ENCODE results near the gene NUP153. TPM values are rescaled to one million over a fixed set of nuclear protein-coding genes. Genes with fewer than 3 reads are reported as not detected.

The NUP153 gene
- polyA plus RNA-seq, 4 donors, result 7.6 to 31.6 (median 8.6) TPM

- no peaks in the 10 kb centered on the region for H3K4me1 ChIP-seq (ENCODE audit: control insufficient read depth in 3 of 3, insufficient read depth in 2 of 3, low read depth in 1 of 3, low read length in 2 of 3)
- H3K27ac ChIP-seq (ENCODE audit: low read depth in 1 of 3, low read length in 2 of 3), result no peak overlapping the region
- WGBS, 3 donors, result 95 to 96% (median 96%) methylated on average over 1 of the region's 1 CpG
- no peak for DNase-seq
- H3K9me3 ChIP-seq (ENCODE audit: control insufficient read depth in 2 of 2, insufficient read depth in 1 of 2, low read depth in 1 of 2, low read length in 1 of 2), result no peaks in the 10 kb centered on the region
- peaks cover 0 to 21% (median 8%) of the 10 kb centered on the region in 3 donors for H3K36me3 ChIP-seq (ENCODE audit: control insufficient read depth in 3 of 3, insufficient read depth in 2 of 3, low read depth in 1 of 3, low read length in 3 of 3)
- FAIRE-seq, result no peak
- no peaks in the 10 kb centered on the region for H3K27me3 ChIP-seq (ENCODE audit: control insufficient read depth in 3 of 3, insufficient read depth in 3 of 3, low read length in 3 of 3)
- no peak overlapping the region for H3K4me3 ChIP-seq (ENCODE audit: low read depth in 1 of 3, low read length in 3 of 3)
These were observed 22.6 kb downstream of the NUP153 start for GRCh38 chr6:17684134-17684533.

DNA sequence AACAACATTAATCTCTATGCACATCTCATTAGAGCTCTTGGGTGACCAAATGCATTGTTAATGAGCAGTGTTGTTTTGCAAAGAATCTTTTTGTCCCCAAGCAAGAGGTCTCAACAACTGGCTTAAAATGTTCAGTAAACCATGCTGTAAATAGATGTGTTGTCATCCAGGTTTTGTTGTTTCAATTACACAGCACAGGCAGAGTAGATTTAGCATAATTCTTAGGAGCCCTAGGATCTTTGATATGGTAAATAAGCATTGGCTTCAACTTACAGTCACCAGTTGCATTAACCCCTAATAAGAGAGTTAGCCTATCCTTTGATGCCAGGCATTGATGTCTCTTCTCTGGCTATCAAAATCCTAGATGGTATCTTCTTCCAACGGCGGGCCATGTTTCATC lies 23.3 kb downstream of the NUP153 start:
- Histone ChIP-seq H3K27me3 (ENCODE audit: control insufficient read depth in 3 of 3, insufficient read depth in 3 of 3, low read length in 3 of 3) (no peaks in the 10 kb centered on the region), H3K27ac (ENCODE audit: low read depth in 1 of 3, low read length in 2 of 3) (no peak overlapping the region), H3K9me3 (ENCODE audit: control insufficient read depth in 2 of 2, insufficient read depth in 1 of 2, low read depth in 1 of 2, low read length in 1 of 2) (no peaks in the 10 kb centered on the region), H3K4me1 (ENCODE audit: control insufficient read depth in 3 of 3, insufficient read depth in 2 of 3, low read depth in 1 of 3, low read length in 2 of 3) (no peaks in the 10 kb centered on the region), H3K4me3 (ENCODE audit: low read depth in 1 of 3, low read length in 3 of 3) (no peak overlapping the region), H3K36me3 (ENCODE audit: control insufficient read depth in 3 of 3, insufficient read depth in 2 of 3, low read depth in 1 of 3, low read length in 3 of 3) (peaks cover 0 to 21% (median 8%) of the 10 kb centered on the region in 3 donors)
- DNase-seq (no peak), FAIRE-seq (no peak)
- WGBS, 3 donors, result 93 to 96% (median 96%) methylated on average over 2 of the region's 2 CpGs

GRCh38 chr6:17679726-17680125 lies 27.0 kb downstream of the NUP153 start:
- no peaks in the 10 kb centered on the region for H3K9me3 ChIP-seq (ENCODE audit: control insufficient read depth in 2 of 2, insufficient read depth in 1 of 2, low read depth in 1 of 2, low read length in 1 of 2)
- WGBS, 3 donors, result 89 to 90% (median 89%) methylated on average over 8 of the region's 8 CpGs
- peaks cover 0 to 3% (median 0%) of the 10 kb centered on the region in 3 donors for H3K4me1 ChIP-seq (ENCODE audit: control insufficient read depth in 3 of 3, insufficient read depth in 2 of 3, low read depth in 1 of 3, low read length in 2 of 3)
- DNase-seq, result no peak
- no peaks in the 10 kb centered on the region for H3K27me3 ChIP-seq (ENCODE audit: control insufficient read depth in 3 of 3, insufficient read depth in 3 of 3, low read length in 3 of 3)
- H3K36me3 ChIP-seq (ENCODE audit: control insufficient read depth in 3 of 3, insufficient read depth in 2 of 3, low read depth in 1 of 3, low read length in 3 of 3), result peaks cover 4 to 11% (median 6%) of the 10 kb centered on the region in 3 donors
- H3K4me3 ChIP-seq (ENCODE audit: low read depth in 1 of 3, low read length in 3 of 3), result no peak overlapping the region
- no peak overlapping the region for H3K27ac ChIP-seq (ENCODE audit: low read depth in 1 of 3, low read length in 2 of 3)
- FAIRE-seq, result no peak

- peaks cover 0 to 3% of the 10 kb centered on the region in 2 donors for H3K9me3 ChIP-seq (ENCODE audit: control insufficient read depth in 2 of 2, insufficient read depth in 1 of 2, low read depth in 1 of 2, low read length in 1 of 2)
- H3K27me3 ChIP-seq (ENCODE audit: control insufficient read depth in 3 of 3, insufficient read depth in 3 of 3, low read length in 3 of 3), result no peaks in the 10 kb centered on the region
- FAIRE-seq (no peak), DNase-seq (no peak)
- H3K36me3 ChIP-seq (ENCODE audit: control insufficient read depth in 3 of 3, insufficient read depth in 2 of 3, low read depth in 1 of 3, low read length in 3 of 3), result peaks cover 4 to 19% (median 14%) of the 10 kb centered on the region in 3 donors
- peaks cover 0 to 3% (median 0%) of the 10 kb centered on the region in 3 donors for H3K4me1 ChIP-seq (ENCODE audit: control insufficient read depth in 3 of 3, insufficient read depth in 2 of 3, low read depth in 1 of 3, low read length in 2 of 3)
- H3K4me3 ChIP-seq (ENCODE audit: low read depth in 1 of 3, low read length in 3 of 3), result no peak overlapping the region
- 94 to 97% (median 95%) methylated on average over 5 of the region's 5 CpGs for WGBS, 3 donors
- no peak overlapping the region for H3K27ac ChIP-seq (ENCODE audit: low read depth in 1 of 3, low read length in 2 of 3)
These were observed 29.1 kb downstream of the NUP153 start for GRCh38 chr6:17677602-17678001.

- WGBS, 3 donors, result 82 to 91% (median 88%) methylated on average over 4 of the region's 4 CpGs
- H3K4me1 ChIP-seq (ENCODE audit: control insufficient read depth in 3 of 3, insufficient read depth in 2 of 3, low read depth in 1 of 3, low read length in 2 of 3), result peaks cover 0 to 3% (median 0%) of the 10 kb centered on the region in 3 donors
- FAIRE-seq, result no peak
These were observed 33.0 kb downstream of the NUP153 start for GRCh38 chr6:17673543-17674254.

DNA sequence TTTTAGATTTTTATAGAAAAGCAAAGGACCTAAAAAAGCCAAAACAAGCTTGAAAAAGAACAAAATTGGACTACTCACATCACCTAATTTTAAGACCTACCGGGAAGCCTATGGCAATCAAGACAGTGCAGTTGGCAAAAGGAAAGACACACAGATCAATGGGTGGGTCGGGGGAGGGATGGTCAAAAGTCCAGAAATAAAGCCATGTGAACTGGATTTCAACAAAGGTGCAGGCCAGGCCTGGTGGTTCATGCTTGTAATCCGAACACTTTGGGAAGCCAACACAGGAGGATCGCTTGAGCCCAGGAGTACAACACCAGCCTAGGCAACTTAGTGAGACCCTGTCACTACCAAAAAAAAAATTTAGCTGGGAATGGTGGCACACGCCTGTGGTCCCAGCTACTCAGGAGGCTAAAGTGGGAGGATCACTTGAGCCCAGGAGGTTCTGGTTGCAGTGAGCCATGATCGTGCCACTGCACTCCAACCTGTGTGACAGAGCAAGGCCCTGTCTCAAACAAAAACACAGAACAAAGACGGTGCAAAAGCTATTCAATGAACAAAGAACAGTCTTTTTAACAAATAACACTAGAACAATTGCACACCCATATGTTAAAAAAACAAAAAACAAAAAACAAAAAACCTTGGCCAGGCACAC lies 34.5 kb downstream of the NUP153 start:
- whole genome bisulfite sequencing, 3 donors, result 98 to 99% (median 98%) methylated on average over 7 of the region's 7 CpGs
- H3K36me3 ChIP-seq (ENCODE audit: control insufficient read depth in 3 of 3, insufficient read depth in 2 of 3, low read depth in 1 of 3, low read length in 3 of 3), result peaks cover 7 to 41% (median 25%) of the 10 kb centered on the region in 3 donors
- H3K4me3 ChIP-seq (ENCODE audit: low read depth in 1 of 3, low read length in 3 of 3), result no peak overlapping the region
- no peak overlapping the region for H3K27ac ChIP-seq (ENCODE audit: low read depth in 1 of 3, low read length in 2 of 3)
- H3K27me3 ChIP-seq (ENCODE audit: control insufficient read depth in 3 of 3, insufficient read depth in 3 of 3, low read length in 3 of 3), result no peaks in the 10 kb centered on the region
- DNase-seq (no peak), FAIRE-seq (no peak)
- peaks cover 0 to 3% (median 0%) of the 10 kb centered on the region in 3 donors for H3K4me1 ChIP-seq (ENCODE audit: control insufficient read depth in 3 of 3, insufficient read depth in 2 of 3, low read depth in 1 of 3, low read length in 2 of 3)
- peaks cover 0 to 8% of the 10 kb centered on the region in 2 donors for H3K9me3 ChIP-seq (ENCODE audit: control insufficient read depth in 2 of 2, insufficient read depth in 1 of 2, low read depth in 1 of 2, low read length in 1 of 2)

More at GRCh38 chr6:17673543-17674254, 33.0 kb downstream of the NUP153 start:
- Histone ChIP-seq H3K27ac (ENCODE audit: low read depth in 1 of 3, low read length in 2 of 3) (no peak overlapping the region), H3K36me3 (ENCODE audit: control insufficient read depth in 3 of 3, insufficient read depth in 2 of 3, low read depth in 1 of 3, low read length in 3 of 3) (peaks cover 7 to 30% (median 21%) of the 10 kb centered on the region in 3 donors), H3K4me3 (ENCODE audit: low read depth in 1 of 3, low read length in 3 of 3) (no peak overlapping the region), H3K9me3 (ENCODE audit: control insufficient read depth in 2 of 2, insufficient read depth in 1 of 2, low read depth in 1 of 2, low read length in 1 of 2) (peaks cover 0 to 8% of the 10 kb centered on the region in 2 donors), H3K27me3 (ENCODE audit: control insufficient read depth in 3 of 3, insufficient read depth in 3 of 3, low read length in 3 of 3) (no peaks in the 10 kb centered on the region)
- DNase-seq, result no peak

- no peak overlapping the region for H3K27ac ChIP-seq (ENCODE audit: low read depth in 1 of 3, low read length in 2 of 3)
- WGBS, 3 donors, result 94 to 100% (median 100%) methylated on average over 1 of the region's 1 CpG
- H3K4me1 ChIP-seq (ENCODE audit: control insufficient read depth in 3 of 3, insufficient read depth in 2 of 3, low read depth in 1 of 3, low read length in 2 of 3), result no peaks in the 10 kb centered on the region
- H3K4me3 ChIP-seq (ENCODE audit: low read depth in 1 of 3, low read length in 3 of 3), result no peak overlapping the region
- DNase-seq (no peak), FAIRE-seq (no peak)
- peaks cover 2 to 37% (median 7%) of the 10 kb centered on the region in 3 donors for H3K36me3 ChIP-seq (ENCODE audit: control insufficient read depth in 3 of 3, insufficient read depth in 2 of 3, low read depth in 1 of 3, low read length in 3 of 3)
- H3K9me3 ChIP-seq (ENCODE audit: control insufficient read depth in 2 of 2, insufficient read depth in 1 of 2, low read depth in 1 of 2, low read length in 1 of 2), result no peaks in the 10 kb centered on the region
- no peaks in the 10 kb centered on the region for H3K27me3 ChIP-seq (ENCODE audit: control insufficient read depth in 3 of 3, insufficient read depth in 3 of 3, low read length in 3 of 3)
These were observed 40.1 kb downstream of the NUP153 start for GRCh38 chr6:17666646-17667045.

- Histone ChIP-seq H3K27ac (ENCODE audit: low read depth in 1 of 3, low read length in 2 of 3) (no peak overlapping the region), H3K36me3 (ENCODE audit: control insufficient read depth in 3 of 3, insufficient read depth in 2 of 3, low read depth in 1 of 3, low read length in 3 of 3) (peaks cover 6 to 42% (median 6%) of the 10 kb centered on the region in 3 donors), H3K4me1 (ENCODE audit: control insufficient read depth in 3 of 3, insufficient read depth in 2 of 3, low read depth in 1 of 3, low read length in 2 of 3) (no peaks in the 10 kb centered on the region), H3K27me3 (ENCODE audit: control insufficient read depth in 3 of 3, insufficient read depth in 3 of 3, low read length in 3 of 3) (no peaks in the 10 kb centered on the region), H3K4me3 (ENCODE audit: low read depth in 1 of 3, low read length in 3 of 3) (no peak overlapping the region), H3K9me3 (ENCODE audit: control insufficient read depth in 2 of 2, insufficient read depth in 1 of 2, low read depth in 1 of 2, low read length in 1 of 2) (no peaks in the 10 kb centered on the region)
- DNase-seq (no peak), FAIRE-seq (no peak)
- 47 to 58% (median 53%) methylated on average over 1 of the region's 1 CpG for WGBS, 3 donors
These were observed 41.6 kb downstream of the NUP153 start for GRCh38 chr6:17665132-17665531.

Data from small intestine (tissue), 7 donors.